DMS114 treated with DMSO at 0.1 percent for 48 hours (cell line): ENCODE measurements around the gene KCTD15.

ENCODE experiments used
- DNase-seq: peaks from one replicate; lab custom pipeline; 2025; ENCODE audit not compliant: unreplicated experiment; lab: John Stamatoyannopoulos, UW

KCTD15 gene

GRCh38 chr19:33845498-33845897 is 48.8 kb downstream of the KCTD15 start:
- no peak for DNase-seq

DNA sequence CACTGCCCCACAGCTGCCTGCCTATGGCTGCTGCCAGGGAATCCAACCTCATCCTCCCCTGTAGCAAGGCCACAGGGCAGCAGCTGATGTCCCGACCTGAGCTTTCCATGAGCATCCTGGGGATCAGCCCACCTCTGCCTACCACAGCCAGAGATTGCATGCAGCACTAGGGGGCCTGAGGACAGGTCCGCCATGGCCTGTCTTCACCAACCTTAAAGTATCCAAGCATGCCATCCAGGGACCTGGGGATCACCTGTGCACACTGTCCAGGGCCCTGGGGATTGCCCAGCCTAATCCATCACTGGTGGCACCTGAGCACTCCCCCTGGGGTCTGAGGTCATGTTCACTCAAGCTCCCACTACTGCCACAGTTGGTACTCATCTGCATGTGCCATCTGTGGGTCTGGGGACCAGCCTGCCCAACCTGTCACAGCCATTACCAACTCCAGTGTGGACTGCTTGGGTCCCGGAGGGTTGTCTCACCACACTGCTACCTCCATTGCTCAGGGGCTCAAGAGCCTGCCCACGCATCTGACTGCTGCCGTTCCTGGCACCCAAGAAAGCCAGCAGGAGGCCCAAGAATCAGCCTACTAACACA is 53.0 kb downstream of the KCTD15 start:
- DNase-seq: no peak

DNA sequence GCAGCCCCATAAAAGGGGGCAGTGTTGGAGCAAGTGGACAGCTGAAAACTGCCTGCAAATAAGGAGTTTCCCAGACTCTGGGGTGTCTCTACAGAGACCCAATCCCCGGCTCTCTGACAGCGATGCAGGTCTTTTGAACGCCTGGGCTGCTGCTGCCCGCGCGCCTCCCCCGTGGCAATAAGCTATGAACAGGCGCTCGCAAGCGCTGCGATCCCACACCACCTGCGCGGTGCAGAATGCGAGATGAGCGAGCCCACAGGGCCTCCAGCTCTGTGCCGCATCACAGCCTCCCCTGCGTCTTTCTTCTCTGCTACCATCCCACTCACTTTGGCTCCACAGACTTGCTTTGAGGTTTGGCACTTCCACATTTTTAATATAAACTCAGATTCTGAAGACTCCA is 62.3 kb downstream of the KCTD15 start:
- DNase-seq: no peak

GRCh38 chr19:33860312-33861090 is 63.8 kb downstream of the KCTD15 start:
- no peak for DNase-seq

DNA sequence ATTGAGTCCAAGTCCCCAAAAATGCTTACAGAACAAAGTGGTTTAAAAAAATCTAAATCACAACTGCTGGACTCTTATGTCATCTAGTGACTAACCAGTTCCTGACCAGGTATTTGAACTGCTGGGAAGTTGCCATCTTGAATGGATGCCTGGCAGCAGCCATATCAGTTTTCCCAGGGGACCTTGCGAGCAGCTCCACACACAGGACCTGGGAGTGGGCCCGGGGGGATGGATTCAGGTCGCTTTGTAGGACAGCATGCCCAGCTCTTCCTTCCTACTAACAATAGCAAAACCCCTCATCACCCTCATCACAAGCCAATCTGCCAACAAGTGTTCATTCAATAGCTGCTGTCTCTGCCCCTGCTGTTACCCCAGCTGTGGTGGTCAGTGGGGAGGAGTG is 65.3 kb downstream of the KCTD15 start:
- DNase-seq: no peak

- DNase-seq: no peak
These were observed 66.3 kb downstream of the KCTD15 start for GRCh38 chr19:33862981-33863380.

DNA sequence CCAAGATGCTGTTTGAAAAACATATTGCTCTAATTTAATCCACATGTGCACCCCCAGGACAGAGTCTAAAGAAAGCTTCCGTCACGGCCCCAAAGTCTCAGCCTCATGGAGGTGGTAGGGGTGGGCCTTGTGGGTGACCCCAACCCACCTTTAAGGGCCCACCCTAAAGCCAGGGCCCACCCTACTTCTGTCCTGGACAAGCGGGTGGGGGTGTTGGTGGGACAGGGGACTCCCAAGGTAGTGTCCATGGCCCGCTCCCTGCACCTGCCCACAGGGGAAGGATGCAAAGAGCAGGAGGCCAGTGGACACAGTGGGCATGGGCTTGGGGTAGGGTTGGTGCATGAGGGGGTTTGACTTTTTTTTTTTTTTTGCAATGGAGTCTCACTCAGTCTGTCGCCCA is 66.8 kb downstream of the KCTD15 start:
- DNase-seq: no peak

GRCh38 chr19:33864311-33864850 is 67.7 kb downstream of the KCTD15 start:
- no peak for DNase-seq

- DNase-seq: no peak
These were observed 68.6 kb downstream of the KCTD15 start for GRCh38 chr19:33865306-33865705.
